B cell (primary cell): ENCODE results near the gene TPK1.

Experiments used
- EZH2 ChIP-seq: IDR thresholded peaks from 2 replicates; pipeline ENCODE4 v1.6.1; 2012; ENCODE audit warnings: borderline replicate concordance, low read depth, mild to moderate bottlenecking, moderate library complexity, low read length; ENCODE audit not compliant: insufficient read depth, poor library complexity, severe bottlenecking
- TF ChIP-seq, protein P1 (sequence below): fragments of 200-600 bp; IDR thresholded peaks from one replicate; pipeline ENCODE4 v1.8.0; 2022; ENCODE audit warnings: antibody characterized with exemption, mild to moderate bottlenecking

- TF ChIP-seq, protein P1, sequence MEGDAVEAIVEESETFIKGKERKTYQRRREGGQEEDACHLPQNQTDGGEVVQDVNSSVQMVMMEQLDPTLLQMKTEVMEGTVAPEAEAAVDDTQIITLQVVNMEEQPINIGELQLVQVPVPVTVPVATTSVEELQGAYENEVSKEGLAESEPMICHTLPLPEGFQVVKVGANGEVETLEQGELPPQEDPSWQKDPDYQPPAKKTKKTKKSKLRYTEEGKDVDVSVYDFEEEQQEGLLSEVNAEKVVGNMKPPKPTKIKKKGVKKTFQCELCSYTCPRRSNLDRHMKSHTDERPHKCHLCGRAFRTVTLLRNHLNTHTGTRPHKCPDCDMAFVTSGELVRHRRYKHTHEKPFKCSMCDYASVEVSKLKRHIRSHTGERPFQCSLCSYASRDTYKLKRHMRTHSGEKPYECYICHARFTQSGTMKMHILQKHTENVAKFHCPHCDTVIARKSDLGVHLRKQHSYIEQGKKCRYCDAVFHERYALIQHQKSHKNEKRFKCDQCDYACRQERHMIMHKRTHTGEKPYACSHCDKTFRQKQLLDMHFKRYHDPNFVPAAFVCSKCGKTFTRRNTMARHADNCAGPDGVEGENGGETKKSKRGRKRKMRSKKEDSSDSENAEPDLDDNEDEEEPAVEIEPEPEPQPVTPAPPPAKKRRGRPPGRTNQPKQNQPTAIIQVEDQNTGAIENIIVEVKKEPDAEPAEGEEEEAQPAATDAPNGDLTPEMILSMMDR: no peak
- no peak for TF ChIP-seq EZH2
These were observed 206.3 kb downstream of the TPK1 start for GRCh38 chr7:144629598-144629997.
